Natural killer cell (primary cell): ENCODE results near the gene BMP10. TPM values are rescaled to one million over a fixed set of nuclear protein-coding genes. Genes with fewer than 3 reads are reported as not detected.

Experiments
- ATAC-seq, 3 donors: fragments of 150-1000 bp in 2 of 3; fragments of 200-7000 bp in 1 of 3; cut with Tn5 transposase; 1 replicate in 1 of 3; 2 replicates in 2 of 3; pipeline ENCODE4 v1.10.0; 2021; ENCODE audit warnings: mild to moderate bottlenecking in 2 of 3, moderate library complexity in 2 of 3
- DNase-seq, 2 donors: peaks; one replicate each; pipeline versions ENCODE4 v3.0.0 to v3.0.0-alpha.2; 2013 to 2021; ENCODE audit warnings: mixed read lengths in 1 of 2
- H3K27ac ChIP-seq: one replicate; pipeline ENCODE4 v1.5.1; 2013; ENCODE audit warnings: mild to moderate bottlenecking, low read length
- H3K27me3 ChIP-seq: one replicate; pipeline ENCODE4 v1.6.1; 2013; ENCODE audit warnings: low read length; ENCODE audit not compliant: control insufficient read depth, insufficient read depth
- H3K36me3 ChIP-seq: one replicate; pipeline ENCODE4 v1.6.1; 2013; ENCODE audit warnings: low read length; ENCODE audit not compliant: control insufficient read depth, insufficient read depth
- H3K4me1 ChIP-seq: one replicate; pipeline ENCODE4 v1.6.1; 2013; ENCODE audit warnings: low read length; ENCODE audit not compliant: control insufficient read depth, insufficient read depth
- H3K4me3 ChIP-seq: one replicate; pipeline ENCODE4 v1.5.1; 2013; ENCODE audit warnings: low read length
- H3K9me3 ChIP-seq: one replicate; pipeline ENCODE4 v1.6.1; 2013; ENCODE audit warnings: low read length; ENCODE audit not compliant: control insufficient read depth, insufficient read depth
- H3K27ac Mint-ChIP-seq, 2 donors: one replicate each; pipeline ENCODE4 v1.8.0; 2022; ENCODE audit warnings: mild to moderate bottlenecking in 2 of 2, mixed read lengths in 2 of 2, moderate library complexity in 1 of 2
- H3K27me3 Mint-ChIP-seq, 2 donors: one replicate each; pipeline ENCODE4 v1.8.0; 2022; ENCODE audit warnings: low read depth in 2 of 2, mixed read lengths in 2 of 2
- H3K36me3 Mint-ChIP-seq: one replicate; pipeline ENCODE4 v1.8.0; 2022; ENCODE audit warnings: mixed read lengths
- H3K4me1 Mint-ChIP-seq, 2 donors: one replicate each; pipeline ENCODE4 v1.8.0; 2022; ENCODE audit warnings: mixed read lengths in 2 of 2
- H3K4me3 Mint-ChIP-seq: one replicate; pipeline ENCODE4 v1.8.0; 2022; ENCODE audit warnings: mild to moderate bottlenecking, moderate library complexity, mixed read lengths
- H3K9me3 Mint-ChIP-seq, 2 donors: one replicate each; pipeline ENCODE4 v1.8.0; 2022; ENCODE audit warnings: mixed read lengths in 2 of 2
- CTCF ChIP-seq: fragments of 200-600 bp; IDR thresholded peaks from one replicate; pipeline ENCODE4 v1.8.0; 2022; ENCODE audit warnings: antibody characterized with exemption
- WGBS: methylation state at CpG from one replicate; pipeline ENCODE4 v1.1.7; 2013; ENCODE audit warnings: missing lambda C conversion rate; ENCODE audit not compliant: insufficient coverage; 5-methylcytosine and 5-hydroxymethylcytosine counted together
- intact Hi-C: fragments of 100-400 bp; cut with micrococcal nuclease; formaldehyde crosslinking; loops from one replicate; pipeline ENCODE4 v1.14.2; 2022
- total RNA-seq, 4 donors: library from RNA; stranded (reverse); fragments of 120-200 nt in 1 of 4; gene quantifications; one replicate each; pipeline versions ENCODE4 v1.2.3 to v1.2.4, GENCODE V29; 2013 to 2022

BMP10 gene
- total RNA-seq, 3 donors from 2014 or later (not counting 1 experiment from before 2014, with no cell fraction given) = not detected

- no peaks in the 10 kb centered on the region for H3K36me3 Mint-ChIP-seq
- intact Hi-C loops = no loop called here
- Histone ChIP-seq H3K4me3 (no peak overlapping the region), H3K36me3 (no peaks in the 10 kb centered on the region), H3K27me3 (no peaks in the 10 kb centered on the region), H3K4me1 (no peaks in the 10 kb centered on the region), H3K9me3 (no peaks in the 10 kb centered on the region), H3K27ac (no peak overlapping the region)
- no peaks in the 10 kb centered on the region for H3K9me3 Mint-ChIP-seq
- peaks cover 33 to 52% of the 10 kb centered on the region in 2 donors for H3K27me3 Mint-ChIP-seq
- H3K27ac Mint-ChIP-seq = no peak overlapping the region
- no peaks in the 10 kb centered on the region for H3K4me1 Mint-ChIP-seq
- DNase-seq = no peak
- 93% methylated on average over 2 of the region's 2 CpGs for WGBS
- no peak for ATAC-seq
- no peak overlapping the region for H3K4me3 Mint-ChIP-seq
- TF ChIP-seq CTCF = no peak
These were observed 26.2 kb downstream of the BMP10 start for GRCh38 chr2:68845043-68845442.

- DNase-seq = peak in 1 of 2 donors; percentile 56
- peak in 2 of 3 donors; percentile 45 to 53 for ATAC-seq
- H3K27me3 Mint-ChIP-seq = peaks cover 2 to 16% of the 10 kb centered on the region in 2 donors
- H3K9me3 Mint-ChIP-seq = no peaks in the 10 kb centered on the region
- no peaks in the 10 kb centered on the region for H3K36me3 Mint-ChIP-seq
- no peak overlapping the region for H3K4me3 ChIP-seq
- TF ChIP-seq CTCF = peak; percentile 62
- H3K27me3 ChIP-seq = no peaks in the 10 kb centered on the region
- H3K27ac ChIP-seq = no peak overlapping the region
- H3K4me3 Mint-ChIP-seq = no peak overlapping the region
- 100% methylated on average over 1 of the region's 2 CpGs for WGBS
- H3K4me1 Mint-ChIP-seq = peaks cover 5 to 6% of the 10 kb centered on the region in 2 donors
- H3K27ac Mint-ChIP-seq = no peak overlapping the region
- intact Hi-C loops = loop anchor here (1.0 kb wide), 1 partner anchor 86 kb away; no protein-coding TSS in a partner anchor
- H3K9me3 ChIP-seq = no peaks in the 10 kb centered on the region
- peaks cover 4% of the 10 kb centered on the region for H3K4me1 ChIP-seq
- H3K36me3 ChIP-seq = no peaks in the 10 kb centered on the region
These were observed 31.9 kb downstream of the BMP10 start for GRCh38 chr2:68839260-68839833.

GRCh38 chr2:68838641-68839040 is 32.6 kb downstream of the BMP10 start:
- peaks cover 4% of the 10 kb centered on the region for H3K4me1 ChIP-seq
- WGBS = 89% methylated on average over 8 of the region's 10 CpGs
- no peak overlapping the region for H3K27ac ChIP-seq
- intact Hi-C loops = loop anchor here (1.0 kb wide), 1 partner anchor 87 kb away; no protein-coding TSS in a partner anchor
- TF ChIP-seq CTCF = no peak
- DNase-seq = no peak
- no peaks in the 10 kb centered on the region for H3K9me3 Mint-ChIP-seq
- peaks cover 0 to 9% of the 10 kb centered on the region in 2 donors for H3K27me3 Mint-ChIP-seq
- no peaks in the 10 kb centered on the region for H3K36me3 Mint-ChIP-seq
- H3K36me3 ChIP-seq = no peaks in the 10 kb centered on the region
- H3K4me1 Mint-ChIP-seq = peaks cover 5 to 10% of the 10 kb centered on the region in 2 donors
- ATAC-seq = no peak
- H3K9me3 ChIP-seq = no peaks in the 10 kb centered on the region
- H3K27me3 ChIP-seq = no peaks in the 10 kb centered on the region
- no peak overlapping the region for H3K27ac Mint-ChIP-seq
- no peak overlapping the region for H3K4me3 Mint-ChIP-seq
- no peak overlapping the region for H3K4me3 ChIP-seq
